Dendritic cell treated with granulocyte-macrophage colony-stimulating factor and Interleukin-4, amounts not matched to agents 40 ng/mL and 50 ng/mL, for 4 days (primary cell): Measurements from ENCODE around the gene CBFA2T3.
"Not testable (repeated sequence)": the region's sequence is repeated elsewhere in the genome, so short reads cannot be mapped to it uniquely, and the experiment has no call there.

Experiments
- H3K27ac Mint-ChIP-seq: one replicate; pipeline ENCODE4 v1.8.0; 2022; ENCODE audit warnings: mild to moderate bottlenecking, mixed read lengths
- H3K27me3 Mint-ChIP-seq: one replicate; pipeline ENCODE4 v1.8.0; 2022; ENCODE audit warnings: mild to moderate bottlenecking, mixed read lengths
- H3K36me3 Mint-ChIP-seq: one replicate; pipeline ENCODE4 v1.8.0; 2022; ENCODE audit warnings: low read depth, mixed read lengths
- H3K4me1 Mint-ChIP-seq: one replicate; pipeline ENCODE4 v1.8.0; 2022; ENCODE audit warnings: low read depth, mixed read lengths
- H3K4me3 Mint-ChIP-seq: one replicate; pipeline ENCODE4 v1.8.0; 2022; ENCODE audit warnings: mild to moderate bottlenecking, moderate library complexity, mixed read lengths
- H3K9me3 Mint-ChIP-seq: one replicate; pipeline ENCODE4 v1.8.0; 2022; ENCODE audit warnings: mixed read lengths
- intact Hi-C: fragments of 100-400 bp; cut with micrococcal nuclease; formaldehyde crosslinking; loops from one replicate; pipeline ENCODE4 v1.15.0; 2022

The CBFA2T3 gene

GRCh38 chr16:88901718-88902337 lies 75.2 kb downstream of the CBFA2T3 start:
- H3K4me3 Mint-ChIP-seq: no peak overlapping the region
- H3K27ac Mint-ChIP-seq: no peak overlapping the region
- no peaks in the 10 kb centered on the region for H3K9me3 Mint-ChIP-seq
- intact Hi-C loops: no loop called here
- H3K4me1 Mint-ChIP-seq: peaks cover 13% of the 10 kb centered on the region
- H3K27me3 Mint-ChIP-seq: no peaks in the 10 kb centered on the region
- peaks cover 72% of the 10 kb centered on the region for H3K36me3 Mint-ChIP-seq

DNA sequence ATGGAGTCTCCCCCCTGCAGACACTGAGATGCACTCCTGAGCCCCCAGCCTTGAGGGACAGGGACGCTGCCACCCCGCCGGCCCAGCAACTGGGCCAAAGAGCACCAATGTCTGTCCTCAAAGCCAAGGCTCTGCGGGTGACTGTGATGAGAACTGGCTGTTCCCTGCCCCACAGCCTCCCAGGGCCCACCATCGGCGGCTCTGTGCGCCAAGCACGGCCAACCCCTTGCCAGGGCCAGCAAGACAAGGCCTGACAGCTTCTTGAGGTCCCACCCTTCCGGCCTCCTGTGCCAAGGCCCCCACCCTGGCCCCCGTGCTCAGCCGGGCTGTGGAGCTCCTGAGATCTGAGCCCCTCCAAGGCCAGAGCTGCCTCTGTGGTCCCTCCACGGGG lies 76.3 kb downstream of the CBFA2T3 start:
- peaks cover 83% of the 10 kb centered on the region for H3K36me3 Mint-ChIP-seq
- intact Hi-C loops: no loop called here

GRCh38 chr16:88899901-88900661 lies 76.9 kb downstream of the CBFA2T3 start:
- H3K4me1 Mint-ChIP-seq: peaks cover 4% of the 10 kb centered on the region
- no peaks in the 10 kb centered on the region for H3K9me3 Mint-ChIP-seq
- no peak overlapping the region for H3K27ac Mint-ChIP-seq
- intact Hi-C loops: no loop called here
- no peaks in the 10 kb centered on the region for H3K27me3 Mint-ChIP-seq
- H3K36me3 Mint-ChIP-seq: peaks cover 89% of the 10 kb centered on the region
- no peak overlapping the region for H3K4me3 Mint-ChIP-seq

More for the DNA sequence above, 76.3 kb downstream of the CBFA2T3 start:
- no peak overlapping the region for H3K4me3 Mint-ChIP-seq
- H3K4me1 Mint-ChIP-seq: peaks cover 7% of the 10 kb centered on the region
- H3K27ac Mint-ChIP-seq: no peak overlapping the region
- H3K9me3 Mint-ChIP-seq: no peaks in the 10 kb centered on the region
- no peaks in the 10 kb centered on the region for H3K27me3 Mint-ChIP-seq

GRCh38 chr16:88897696-88898425 lies 79.1 kb downstream of the CBFA2T3 start:
- Mint-ChIP-seq H3K27ac (no peak overlapping the region), H3K9me3 (no peaks in the 10 kb centered on the region), H3K4me3 (no peak overlapping the region), H3K27me3 (no peaks in the 10 kb centered on the region), H3K36me3 (peaks cover 86% of the 10 kb centered on the region), H3K4me1 (no peaks in the 10 kb centered on the region)
- intact Hi-C loops: no loop called here

DNA sequence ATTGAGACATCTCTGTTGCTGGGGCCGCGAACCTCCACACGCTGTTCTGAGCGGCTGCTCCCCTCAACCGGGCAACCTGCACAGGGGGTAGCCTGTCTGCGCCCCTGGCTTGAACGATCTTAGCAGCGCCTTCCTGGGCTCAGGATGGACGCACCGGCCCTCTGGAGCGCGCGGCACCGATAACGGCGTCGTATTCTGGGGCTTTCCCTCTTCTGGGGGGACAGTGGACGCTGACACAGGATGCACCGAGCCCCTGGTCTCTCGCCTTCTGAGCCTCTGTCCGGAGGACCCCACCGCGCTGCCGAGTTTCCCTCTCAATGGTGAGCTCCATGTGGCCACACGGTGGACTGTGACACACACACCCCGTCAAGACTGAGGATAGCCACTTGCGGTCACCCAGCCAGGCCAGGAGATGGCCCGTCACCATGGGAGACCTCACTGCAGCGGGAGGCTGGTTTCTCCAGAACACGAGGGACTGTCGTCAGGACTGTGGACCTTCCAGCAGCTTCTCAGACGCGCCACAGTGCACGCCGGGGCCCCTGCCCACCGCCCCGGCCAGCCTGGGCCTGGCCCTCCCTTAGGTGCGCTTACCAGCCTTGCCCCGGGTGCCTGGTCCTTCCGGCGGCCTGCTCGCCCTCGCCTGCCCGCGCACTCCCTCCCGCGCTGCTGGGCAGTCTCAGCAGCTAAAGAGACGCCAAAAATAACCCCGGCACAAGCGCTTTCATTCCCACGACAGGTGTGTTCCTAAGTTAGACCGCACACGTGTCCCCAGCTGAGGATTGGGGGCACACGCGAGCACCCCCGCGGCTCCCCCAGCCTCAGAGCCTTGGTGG lies 80.6 kb downstream of the CBFA2T3 start:
- Mint-ChIP-seq H3K9me3 (no peaks in the 10 kb centered on the region), H3K36me3 (peaks cover 87% of the 10 kb centered on the region), H3K27me3 (no peaks in the 10 kb centered on the region), H3K27ac (no peak overlapping the region), H3K4me1 (no peaks in the 10 kb centered on the region), H3K4me3 (no peak overlapping the region)
- intact Hi-C loops: no loop called here

GRCh38 chr16:88895335-88895734 lies 81.7 kb downstream of the CBFA2T3 start:
- Mint-ChIP-seq H3K9me3 (peaks cover 10% of the 10 kb centered on the region), H3K4me3 (no peak overlapping the region), H3K4me1 (no peaks in the 10 kb centered on the region), H3K36me3 (peaks cover 87% of the 10 kb centered on the region), H3K27ac (no peak overlapping the region), H3K27me3 (no peaks in the 10 kb centered on the region)
- intact Hi-C loops: no loop called here

DNA sequence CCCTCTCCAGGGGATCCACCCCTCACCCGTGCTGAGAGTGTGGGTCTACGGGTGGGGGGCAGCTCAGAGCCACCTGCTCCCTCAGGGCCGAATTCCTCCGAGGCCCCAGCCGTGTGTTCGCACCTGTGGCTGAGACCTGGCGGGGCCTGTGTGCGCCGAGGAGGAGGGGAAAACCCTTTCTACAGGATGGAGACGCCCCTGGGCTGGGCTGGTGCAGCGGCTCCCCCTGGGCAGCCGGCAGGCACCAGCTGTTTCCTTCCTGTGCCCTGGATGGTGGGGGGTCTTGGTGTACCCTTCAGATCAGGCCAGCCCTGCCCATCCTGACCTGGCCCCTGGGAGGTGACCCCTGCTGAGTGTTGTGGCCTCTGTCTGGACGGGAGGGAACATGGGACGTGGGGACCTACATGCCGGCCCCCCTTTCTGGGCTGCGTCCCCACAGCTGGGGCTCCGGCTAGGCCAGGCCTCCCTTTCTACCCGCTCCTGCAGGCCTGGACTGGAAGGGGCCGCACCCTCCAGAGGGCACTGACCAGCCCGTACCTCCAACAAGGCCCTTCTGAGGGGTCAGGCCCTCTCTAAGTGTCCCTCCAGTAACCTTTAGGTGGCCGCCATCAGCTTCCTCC lies 82.2 kb downstream of the CBFA2T3 start:
- no peaks in the 10 kb centered on the region for H3K27me3 Mint-ChIP-seq
- no peak overlapping the region for H3K27ac Mint-ChIP-seq
- peaks cover 16% of the 10 kb centered on the region for H3K9me3 Mint-ChIP-seq
- H3K4me3 Mint-ChIP-seq: no peak overlapping the region
- intact Hi-C loops: no loop called here
- H3K36me3 Mint-ChIP-seq: peaks cover 87% of the 10 kb centered on the region
- H3K4me1 Mint-ChIP-seq: no peaks in the 10 kb centered on the region

DNA sequence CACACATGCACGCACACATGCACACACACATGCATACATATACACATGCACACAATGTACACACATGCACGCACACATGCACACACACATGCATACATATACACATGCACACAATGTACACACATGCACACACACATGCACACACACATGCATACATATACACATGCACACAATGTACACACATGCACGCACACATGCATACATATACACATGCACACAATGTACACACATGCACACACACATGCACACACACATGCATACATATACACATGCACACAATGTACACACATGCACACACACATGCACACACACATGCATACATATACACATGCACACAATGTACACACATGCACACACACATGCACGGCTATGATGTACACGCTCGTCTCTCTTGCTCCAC lies 82.7 kb downstream of the CBFA2T3 start:
- H3K4me1 Mint-ChIP-seq, intact Hi-C loops, H3K4me3 Mint-ChIP-seq, H3K27me3 Mint-ChIP-seq, H3K27ac Mint-ChIP-seq: not testable (repeated sequence)
- Mint-ChIP-seq H3K36me3 (peaks cover 87% of the 10 kb centered on the region), H3K9me3 (peaks cover 21% of the 10 kb centered on the region)

DNA sequence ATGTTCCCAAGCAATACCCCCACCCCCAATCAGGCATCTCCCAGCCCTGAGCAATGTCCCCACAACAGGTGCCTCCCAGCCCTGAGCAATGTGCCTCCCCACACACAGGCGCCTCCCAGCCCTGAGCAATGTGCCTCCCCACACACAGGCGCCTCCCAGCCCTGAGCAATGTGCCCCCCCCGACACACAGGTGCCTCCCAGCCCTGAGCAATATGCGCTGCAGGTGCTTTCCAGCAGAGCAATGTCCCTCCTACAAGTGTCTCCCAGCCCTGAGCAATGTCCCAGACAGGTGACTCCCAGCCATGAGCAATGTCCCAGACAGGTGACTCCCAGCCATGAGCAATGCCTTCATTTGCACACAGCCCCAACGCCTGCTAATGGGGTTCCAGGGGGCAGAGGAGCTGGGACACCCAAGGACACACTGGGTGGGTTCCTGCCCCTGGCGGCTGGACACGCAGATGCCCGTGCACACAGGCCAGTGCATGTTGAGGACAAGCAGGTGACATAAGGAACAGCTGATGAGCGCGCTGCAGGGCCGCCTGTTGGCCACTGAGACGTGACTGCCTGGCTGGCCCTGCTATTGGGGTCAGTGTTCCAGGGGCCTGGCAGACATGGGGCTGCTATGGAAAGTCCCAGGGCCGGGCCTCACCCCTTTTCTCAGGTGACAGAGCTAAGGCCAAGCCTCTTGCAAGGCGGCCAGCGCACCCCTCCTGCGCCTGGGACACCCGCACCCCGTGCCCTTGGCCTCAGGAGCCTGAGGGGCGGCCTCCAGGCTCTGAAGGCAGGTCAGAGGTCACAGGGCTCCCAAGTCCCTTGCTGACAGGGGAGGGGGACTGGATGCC lies 83.7 kb downstream of the CBFA2T3 start:
- Mint-ChIP-seq H3K27ac (no peak overlapping the region), H3K4me1 (no peaks in the 10 kb centered on the region), H3K36me3 (peaks cover 87% of the 10 kb centered on the region), H3K4me3 (no peak overlapping the region), H3K27me3 (no peaks in the 10 kb centered on the region), H3K9me3 (peaks cover 21% of the 10 kb centered on the region)
- intact Hi-C loops: no loop called here

DNA sequence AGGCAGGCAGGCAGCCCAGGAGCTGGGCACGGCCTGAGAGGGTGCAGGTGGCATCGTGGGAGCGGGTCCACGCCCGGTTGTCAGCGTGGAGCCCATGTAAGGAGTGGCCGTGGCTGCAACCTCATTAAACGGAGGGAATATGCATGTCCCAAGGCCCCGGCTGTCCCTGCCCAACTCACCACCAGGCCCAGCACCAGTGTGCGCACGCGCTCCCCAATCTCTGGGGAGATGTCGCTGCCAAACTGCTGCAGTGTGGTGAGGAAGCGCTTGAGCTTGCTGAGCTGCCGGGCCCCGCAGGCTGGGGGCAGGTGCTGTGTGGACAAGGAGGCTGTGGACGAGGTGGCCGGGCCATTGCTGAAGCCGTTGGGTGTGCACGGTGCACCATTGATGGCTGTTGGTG lies 84.9 kb downstream of the CBFA2T3 start:
- Mint-ChIP-seq H3K27me3 (no peaks in the 10 kb centered on the region), H3K27ac (no peak overlapping the region), H3K36me3 (peaks cover 84% of the 10 kb centered on the region), H3K9me3 (peaks cover 21% of the 10 kb centered on the region), H3K4me3 (no peak overlapping the region), H3K4me1 (no peaks in the 10 kb centered on the region)
- intact Hi-C loops: no loop called here

GRCh38 chr16:88891083-88891482 lies 85.9 kb downstream of the CBFA2T3 start:
- H3K27ac Mint-ChIP-seq: no peak overlapping the region
- H3K4me1 Mint-ChIP-seq: no peaks in the 10 kb centered on the region
- peaks cover 84% of the 10 kb centered on the region for H3K36me3 Mint-ChIP-seq
- H3K4me3 Mint-ChIP-seq: no peak overlapping the region
- intact Hi-C loops: no loop called here
- H3K27me3 Mint-ChIP-seq: no peaks in the 10 kb centered on the region
- peaks cover 21% of the 10 kb centered on the region for H3K9me3 Mint-ChIP-seq

- peaks cover 84% of the 10 kb centered on the region for H3K36me3 Mint-ChIP-seq
- H3K27ac Mint-ChIP-seq, H3K27me3 Mint-ChIP-seq, intact Hi-C loops, H3K4me3 Mint-ChIP-seq, H3K4me1 Mint-ChIP-seq: not testable (repeated sequence)
- peaks cover 21% of the 10 kb centered on the region for H3K9me3 Mint-ChIP-seq
These were observed 87.2 kb downstream of the CBFA2T3 start for GRCh38 chr16:88889702-88890352.
